ENCODE results near the gene C16orf86.

GRCh38 chr16:67650023-67650422 is 16.6 kb upstream of the C16orf86 start:
- TF ChIP-seq TAF1 (IDR thresholded peaks at IDR 0.05; ENCODE audit: borderline replicate concordance, insufficient read depth, low read length) (no peak), FOXP2 (optimal IDR thresholded peaks at IDR 0.05; ENCODE audit: borderline replicate concordance, extremely low read depth, extremely low read length, insufficient read depth) (no peak), REST (IDR thresholded peaks at IDR 0.05; ENCODE audit: insufficient read depth in 1 of 2, low read depth in 2 of 2, low read length in 2 of 2) (no peak)

Data from PFSK-1 (cell line).